Middle frontal gyrus (tissue), 1 donor: ENCODE data around the gene MEGF6.

ENCODE experiments used
- DNase-seq: peaks from one replicate; pipeline ENCODE4 v3.0.0-alpha.2; 2015; ENCODE audit warnings: low spot score; ENCODE audit errors: extremely low spot score

Gene MEGF6

GRCh38 chr1:3491291-3492246, 119.7 kb downstream of the MEGF6 start:
- DNase-seq: peak; percentile 42

GRCh38 chr1:3490046-3490745, 121.1 kb downstream of the MEGF6 start:
- no peak for DNase-seq

DNA sequence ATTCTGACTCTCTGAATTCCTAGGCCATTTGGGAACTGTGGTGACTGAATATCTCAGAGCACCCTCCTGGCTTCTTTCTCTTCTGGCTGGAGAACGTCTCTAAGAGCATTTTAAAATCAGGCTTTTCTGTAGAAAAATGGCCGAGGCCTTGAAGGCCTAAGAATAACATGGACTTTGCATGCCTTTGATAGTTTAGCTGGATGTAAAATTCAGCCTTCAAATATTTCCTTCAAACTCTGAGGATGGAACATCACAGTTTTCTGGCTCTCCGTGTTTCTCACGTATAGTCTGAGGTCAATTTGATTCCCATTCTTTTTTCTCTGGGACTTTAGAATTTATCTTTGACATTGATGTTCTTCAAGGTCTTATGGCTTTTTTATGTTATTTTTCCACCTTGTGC, 122.9 kb downstream of the MEGF6 start:
- DNase-seq: no peak

GRCh38 chr1:3485016-3485415, 126.3 kb downstream of the MEGF6 start:
- no peak for DNase-seq

- DNase-seq: no peak
These were observed 127.4 kb downstream of the MEGF6 start for GRCh38 chr1:3483801-3484444.

- DNase-seq: no peak
These were observed 127.9 kb downstream of the MEGF6 start for GRCh38 chr1:3483380-3483779.

DNA sequence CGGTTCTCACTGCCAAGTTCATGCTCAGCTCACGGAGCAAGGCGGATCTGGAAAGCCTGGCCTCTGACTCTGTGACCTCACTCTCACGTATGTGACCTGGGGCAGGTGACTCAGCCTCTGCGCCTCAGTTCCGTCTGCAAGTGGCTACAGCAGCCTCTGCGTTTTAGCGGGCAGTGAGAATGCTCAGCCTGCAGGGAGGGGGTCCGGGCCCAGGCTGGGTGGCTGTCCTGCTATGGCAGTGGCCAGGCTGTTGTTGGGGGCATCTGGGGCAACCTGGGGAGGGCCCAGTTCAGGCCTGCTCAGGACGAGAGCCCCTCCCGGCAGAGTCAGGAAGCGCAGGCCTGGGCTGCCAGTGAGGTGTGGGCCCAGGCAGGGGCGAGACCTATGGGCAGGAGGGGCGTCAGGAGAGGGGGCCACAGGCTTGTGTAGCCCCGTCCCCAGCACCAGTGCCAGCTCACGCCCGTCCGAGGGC, 128.9 kb downstream of the MEGF6 start:
- DNase-seq: no peak

DNA sequence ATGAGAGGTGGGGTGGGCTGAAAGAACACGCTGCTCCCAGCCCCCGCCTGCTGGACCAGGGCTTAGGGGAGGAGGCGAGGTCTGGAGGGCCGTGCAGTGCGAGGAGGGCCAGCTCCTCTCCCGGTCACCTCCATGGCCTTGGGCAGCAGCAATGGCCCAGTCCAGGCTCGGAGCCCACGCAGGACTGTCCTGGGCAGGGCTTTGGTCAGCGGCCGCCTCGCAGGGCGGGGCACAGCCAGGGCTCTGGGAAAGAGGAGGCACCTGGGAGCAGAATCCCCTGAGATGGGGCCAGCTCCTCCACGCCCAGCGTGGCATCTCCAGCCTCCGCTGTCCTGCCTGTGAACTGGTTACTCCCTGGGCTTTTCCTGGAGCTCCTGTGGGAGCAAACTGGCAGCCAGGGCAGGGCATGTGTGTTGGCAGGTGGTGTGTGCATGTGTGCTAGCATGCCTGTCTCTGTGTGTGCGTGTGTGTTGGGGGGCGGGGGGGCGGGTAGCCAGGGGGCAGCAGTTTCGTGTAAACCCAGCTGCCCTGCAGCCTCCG, 129.4 kb downstream of the MEGF6 start:
- DNase-seq: no peak

GRCh38 chr1:3481046-3481445, 130.3 kb downstream of the MEGF6 start:
- DNase-seq: no peak

GRCh38 chr1:3480369-3480719, 131.0 kb downstream of the MEGF6 start:
- no peak for DNase-seq

DNA sequence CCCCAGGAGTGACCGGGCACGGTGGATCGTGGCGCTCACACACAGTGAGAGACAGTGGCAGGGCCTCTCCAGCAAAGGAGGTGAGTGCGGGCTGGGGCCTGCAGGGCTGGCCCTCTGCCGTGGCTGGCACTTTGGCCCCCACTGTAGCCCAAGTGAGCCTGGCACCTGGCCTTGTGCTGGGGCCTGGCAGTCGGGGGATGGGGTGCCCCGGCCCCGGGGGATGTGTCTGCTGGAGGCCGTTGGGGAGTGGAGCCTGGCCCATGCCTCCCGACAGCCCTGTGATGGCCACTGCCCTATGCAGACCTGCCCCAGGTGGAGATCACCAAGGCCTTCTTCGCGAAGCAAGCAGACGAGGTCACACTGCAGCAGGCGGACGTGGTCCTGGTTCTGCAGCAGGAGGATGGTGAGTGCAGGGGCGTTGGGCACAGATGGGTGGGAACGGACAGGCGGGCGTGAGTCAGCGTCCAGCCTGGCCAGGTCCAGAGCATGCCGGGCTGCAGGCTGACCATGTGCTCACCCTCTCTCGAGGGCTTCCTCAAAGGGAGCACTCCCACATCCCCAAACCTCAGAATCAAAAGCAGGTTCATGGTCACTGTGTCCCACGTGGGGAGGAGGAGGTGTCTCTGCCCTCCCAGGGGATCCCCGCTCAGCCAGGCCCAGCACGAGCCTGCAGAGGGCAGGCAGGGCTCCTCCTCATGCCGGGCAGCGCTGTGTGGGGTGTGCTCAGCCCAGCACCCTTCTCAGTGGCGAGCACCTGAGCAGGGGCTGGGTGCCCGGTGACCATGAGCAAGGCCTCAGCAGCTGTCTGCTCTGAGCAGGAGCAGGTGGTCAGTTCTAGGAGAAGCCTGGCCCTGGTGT, 131.6 kb downstream of the MEGF6 start:
- no peak for DNase-seq

DNA sequence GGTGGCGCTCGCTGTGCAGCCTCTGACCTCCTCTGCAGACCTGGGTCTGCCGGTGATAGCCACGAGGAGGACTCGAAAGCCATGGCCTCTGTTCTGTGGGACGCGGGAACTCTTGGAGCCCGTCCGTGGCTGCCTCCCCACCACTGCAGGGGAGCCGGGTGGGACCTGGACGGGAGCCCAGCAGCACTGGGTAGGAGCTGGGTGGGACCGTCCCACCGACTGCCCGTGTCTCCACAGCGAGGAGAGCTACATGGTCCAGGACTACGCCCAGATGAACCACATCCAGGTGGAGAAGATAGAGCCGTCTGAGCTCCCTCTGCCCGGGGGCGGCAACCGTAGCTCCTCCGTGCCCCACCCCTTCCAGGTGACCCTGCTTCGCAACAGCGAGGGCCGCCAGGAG, 133.1 kb downstream of the MEGF6 start:
- DNase-seq: no peak

DNA sequence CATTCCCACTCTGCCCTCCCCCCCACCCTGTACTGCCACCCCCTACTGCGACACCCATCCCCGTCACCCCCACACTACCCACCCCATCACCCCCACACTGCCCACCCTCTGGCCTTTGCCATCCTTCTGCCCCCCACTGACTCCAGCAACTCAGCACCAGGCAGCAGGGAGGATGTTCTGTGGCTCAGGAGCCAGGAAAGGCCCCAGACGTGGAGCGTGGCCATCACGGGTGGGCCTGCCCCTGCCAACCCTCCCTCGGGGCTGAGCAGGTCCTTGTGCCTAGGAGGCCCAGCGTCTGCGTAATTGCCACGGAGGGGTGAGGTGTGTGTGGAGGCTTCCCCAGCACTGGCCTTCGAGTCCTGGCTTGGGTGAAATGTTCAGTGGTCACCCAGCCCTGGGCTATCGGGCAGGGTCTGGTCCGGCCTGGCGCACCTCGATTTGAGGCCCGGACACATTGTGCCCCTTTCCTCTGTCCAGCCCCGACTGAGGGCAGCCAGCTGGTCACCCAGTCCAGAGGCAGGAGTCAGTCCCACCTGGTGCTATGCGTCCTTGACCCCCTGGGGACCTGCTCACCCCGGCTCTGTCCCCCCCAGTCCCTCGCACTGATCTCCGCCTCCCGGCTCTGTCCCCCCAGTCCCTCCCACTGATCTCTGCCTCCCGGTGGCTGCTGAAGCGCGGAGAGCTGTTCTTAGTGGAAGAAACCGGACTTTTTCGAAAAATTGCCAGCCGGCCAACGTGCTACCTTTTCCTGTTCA, 133.9 kb downstream of the MEGF6 start:
- no peak for DNase-seq

- DNase-seq: no peak
These were observed 134.6 kb downstream of the MEGF6 start for GRCh38 chr1:3476666-3477065.

DNA sequence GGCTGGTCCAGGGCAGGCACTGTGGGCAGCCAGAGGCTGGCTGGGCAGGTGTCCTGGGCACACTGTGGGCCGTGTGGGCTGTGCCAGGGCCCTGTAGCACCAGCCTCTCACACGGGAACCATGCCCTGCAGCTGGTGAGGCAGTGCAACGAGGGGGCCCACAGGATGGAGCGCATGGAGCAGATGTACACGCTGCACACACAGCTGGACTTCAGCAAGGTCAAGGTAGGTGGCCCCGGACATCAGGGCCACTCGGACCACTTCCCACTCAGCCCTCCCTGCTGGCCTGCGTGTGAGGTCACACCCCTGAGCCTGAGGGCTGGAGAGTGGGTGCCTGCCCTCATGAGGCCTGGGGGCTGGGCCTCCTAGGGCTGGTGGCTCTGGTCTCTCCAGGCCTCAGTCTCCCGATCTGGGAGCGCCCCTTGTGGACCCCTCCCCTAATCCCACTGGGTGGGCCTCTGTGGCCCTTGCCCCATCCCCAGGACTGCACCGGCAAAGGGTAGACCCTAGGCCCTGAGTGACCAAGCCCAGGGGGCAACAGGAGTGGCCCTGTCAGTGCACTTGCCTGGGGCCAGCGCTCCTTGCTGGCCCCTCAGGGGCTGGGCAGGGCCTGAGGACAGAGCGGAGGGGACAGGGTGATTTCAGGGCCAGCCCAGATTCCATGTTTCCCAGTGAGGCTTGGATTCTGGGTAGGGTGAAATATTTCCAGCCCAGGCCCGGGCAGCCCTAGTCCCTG, 135.3 kb downstream of the MEGF6 start:
- no peak for DNase-seq

DNA sequence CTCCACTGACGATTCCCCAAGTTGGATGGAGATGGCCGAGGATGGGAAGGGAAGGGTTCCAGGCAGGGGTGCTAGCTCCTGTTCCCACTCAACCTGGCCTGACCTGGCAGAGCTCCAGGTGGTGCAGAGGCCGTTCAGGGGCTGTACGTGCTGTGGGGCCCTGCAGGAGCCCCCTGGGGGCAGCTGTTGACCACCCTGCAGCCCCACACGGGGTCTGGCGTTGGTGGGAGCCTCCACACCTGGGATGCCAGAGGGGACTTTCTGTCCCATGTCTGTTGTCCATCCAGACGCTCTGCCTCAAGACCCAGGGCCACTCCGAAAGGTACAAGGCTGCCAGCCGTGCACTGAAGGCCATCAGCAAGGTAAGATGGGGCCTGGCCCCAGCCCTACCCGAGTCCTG, 136.9 kb downstream of the MEGF6 start:
- DNase-seq: no peak

DNA sequence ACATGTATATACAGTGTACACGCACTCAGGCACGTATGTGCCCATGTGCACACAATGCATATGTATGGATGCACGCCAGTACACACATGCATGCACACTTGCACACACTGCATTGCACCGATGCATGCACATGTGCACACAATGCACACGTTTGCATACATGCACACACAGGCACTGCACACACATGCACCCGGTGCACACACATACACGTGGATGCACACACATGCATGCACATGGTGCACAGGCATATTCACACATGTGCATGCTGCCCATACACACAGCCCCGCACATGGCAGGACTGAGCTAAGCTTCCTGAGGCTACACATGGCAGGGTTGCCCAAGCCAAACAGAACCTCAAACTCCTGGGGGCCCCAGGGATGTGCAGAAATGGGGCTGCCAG, 137.3 kb downstream of the MEGF6 start:
- no peak for DNase-seq

- no peak for DNase-seq
These were observed 137.9 kb downstream of the MEGF6 start for GRCh38 chr1:3473381-3473844.

- no peak for DNase-seq
These were observed 138.4 kb downstream of the MEGF6 start for GRCh38 chr1:3472906-3473305.
